ENCODE data around the gene DUSP1.

The DUSP1 gene

DNA sequence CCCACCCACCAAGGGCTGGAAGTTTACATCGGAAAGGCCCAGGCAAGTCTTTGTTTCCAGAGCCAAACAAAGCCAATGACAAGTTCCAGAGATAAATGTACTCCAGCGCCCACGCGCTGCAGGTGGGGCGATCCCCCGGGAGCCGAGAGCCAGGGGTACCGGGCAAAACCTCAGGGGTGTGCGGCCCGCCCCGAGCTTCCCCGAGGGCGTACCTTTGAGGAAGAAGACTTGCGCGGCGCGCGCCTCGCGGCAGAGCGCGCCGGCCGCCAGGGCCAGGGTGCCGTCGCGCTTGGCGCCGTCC is 671 bp downstream of the DUSP1 start:
- H3K4me3 ChIP-seq (replicated peaks; ENCODE audit: low read depth, low read length) = peak overlapping the region; percentile 80
- TF ChIP-seq CTCF (IDR thresholded peaks at IDR 0.05; ENCODE audit: low read depth, low read length, missing control alignments) = no peak
- DNase-seq (ENCODE audit: extremely low read depth, low read depth) = no peak

GRCh38 chr5:172769616-172770373 is 1.2 kb downstream of the DUSP1 start:
- DNase-seq (ENCODE audit: extremely low read depth, low read depth) = no peak
- peak overlapping the region; percentile 80 for H3K4me3 ChIP-seq (replicated peaks; ENCODE audit: low read depth, low read length)
- TF ChIP-seq CTCF (IDR thresholded peaks at IDR 0.05; ENCODE audit: low read depth, low read length, missing control alignments) = no peak

- no peak for TF ChIP-seq CTCF (IDR thresholded peaks at IDR 0.05; ENCODE audit: low read depth, low read length, missing control alignments)
- no peak for DNase-seq (ENCODE audit: extremely low read depth, low read depth)
- peak overlapping the region; percentile 80 for H3K4me3 ChIP-seq (replicated peaks; ENCODE audit: low read depth, low read length)
Observed at GRCh38 chr5:172769342-172769615, 1.7 kb downstream of the DUSP1 start.

- DNase-seq (ENCODE audit: extremely low read depth, low read depth) = no peak
- peak overlapping the region; percentile 80 for H3K4me3 ChIP-seq (replicated peaks; ENCODE audit: low read depth, low read length)
- TF ChIP-seq CTCF (IDR thresholded peaks at IDR 0.05; ENCODE audit: low read depth, low read length, missing control alignments) = no peak
Observed at GRCh38 chr5:172768573-172769341, 2.2 kb downstream of the DUSP1 start.

DNA sequence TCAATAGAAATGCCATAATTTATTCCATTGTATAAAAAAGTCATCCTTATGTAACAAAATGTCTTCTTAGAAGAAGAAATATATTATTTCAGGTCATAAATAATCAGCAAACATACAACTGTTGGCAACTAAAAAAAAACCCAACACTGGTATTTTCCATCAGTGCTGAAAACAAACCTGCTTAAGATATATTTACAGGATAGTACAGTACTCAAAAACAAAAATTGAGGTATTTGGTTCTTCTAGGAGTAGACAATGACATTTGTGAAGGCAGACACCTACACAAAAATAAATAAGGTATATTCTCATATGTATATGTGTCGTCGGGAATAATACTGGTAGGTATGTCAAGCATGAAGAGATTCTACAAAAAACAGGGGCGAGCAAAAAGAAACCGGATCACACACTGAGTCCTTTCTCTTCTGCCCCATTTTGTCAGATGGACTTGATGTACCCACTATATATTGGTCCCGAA is 2.9 kb downstream of the DUSP1 start:
- no peak for DNase-seq (ENCODE audit: extremely low read depth, low read depth)
- TF ChIP-seq CTCF (IDR thresholded peaks at IDR 0.05; ENCODE audit: low read depth, low read length, missing control alignments) = no peak
- H3K4me3 ChIP-seq (replicated peaks; ENCODE audit: low read depth, low read length) = peak overlapping the region; percentile 80

- no peak for DNase-seq (ENCODE audit: extremely low read depth, low read depth)
- no peak for TF ChIP-seq CTCF (IDR thresholded peaks at IDR 0.05; ENCODE audit: low read depth, low read length, missing control alignments)
- H3K4me3 ChIP-seq (replicated peaks; ENCODE audit: low read depth, low read length) = peak overlapping the region; percentile 6
Observed at GRCh38 chr5:172766287-172767108, 4.5 kb downstream of the DUSP1 start.

Data from HFF-Myc (cell line).